ENCODE measurements around the gene WNT5B.

The WNT5B gene

DNA sequence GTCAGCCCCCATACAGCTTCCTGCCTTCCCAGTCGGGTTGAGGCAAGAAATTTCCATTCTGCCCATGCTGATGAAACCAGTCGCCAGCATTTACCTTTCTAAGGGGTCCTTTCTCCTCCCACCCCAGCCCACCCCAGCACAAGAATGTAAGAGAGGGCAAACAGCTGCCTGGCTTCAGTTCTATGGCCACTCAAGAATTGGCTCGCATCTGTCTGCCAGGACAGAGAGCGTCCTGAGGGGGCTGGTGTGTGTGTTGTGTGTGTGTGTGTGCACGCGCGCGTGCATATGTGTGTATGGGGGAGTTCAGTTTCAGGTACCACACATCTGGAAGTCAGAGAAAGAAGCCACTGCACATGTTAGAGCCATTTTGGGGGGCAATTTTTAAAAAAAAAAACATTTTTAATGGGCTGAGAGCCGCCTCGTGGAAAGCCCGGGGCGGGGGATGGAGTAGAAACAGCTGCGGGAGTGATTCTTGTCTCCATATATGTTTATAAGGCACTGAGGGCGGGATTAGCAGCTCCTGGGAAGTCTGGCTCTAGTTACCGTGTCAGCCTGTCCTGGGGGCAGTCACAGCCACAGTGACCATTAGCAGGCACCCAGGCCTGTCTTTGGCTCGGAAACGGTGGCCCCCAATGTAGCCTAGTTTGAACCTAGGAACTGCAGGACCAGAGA, at the start of gene WNT5B:
TSS of gene WNT5B (plus strand) at position 566 of the 672 bp plus-strand sequence. CDS start 2,124 bp downstream, outside the sequence.
- DNase-seq (ENCODE audit: low spot score) = no peak

DNA sequence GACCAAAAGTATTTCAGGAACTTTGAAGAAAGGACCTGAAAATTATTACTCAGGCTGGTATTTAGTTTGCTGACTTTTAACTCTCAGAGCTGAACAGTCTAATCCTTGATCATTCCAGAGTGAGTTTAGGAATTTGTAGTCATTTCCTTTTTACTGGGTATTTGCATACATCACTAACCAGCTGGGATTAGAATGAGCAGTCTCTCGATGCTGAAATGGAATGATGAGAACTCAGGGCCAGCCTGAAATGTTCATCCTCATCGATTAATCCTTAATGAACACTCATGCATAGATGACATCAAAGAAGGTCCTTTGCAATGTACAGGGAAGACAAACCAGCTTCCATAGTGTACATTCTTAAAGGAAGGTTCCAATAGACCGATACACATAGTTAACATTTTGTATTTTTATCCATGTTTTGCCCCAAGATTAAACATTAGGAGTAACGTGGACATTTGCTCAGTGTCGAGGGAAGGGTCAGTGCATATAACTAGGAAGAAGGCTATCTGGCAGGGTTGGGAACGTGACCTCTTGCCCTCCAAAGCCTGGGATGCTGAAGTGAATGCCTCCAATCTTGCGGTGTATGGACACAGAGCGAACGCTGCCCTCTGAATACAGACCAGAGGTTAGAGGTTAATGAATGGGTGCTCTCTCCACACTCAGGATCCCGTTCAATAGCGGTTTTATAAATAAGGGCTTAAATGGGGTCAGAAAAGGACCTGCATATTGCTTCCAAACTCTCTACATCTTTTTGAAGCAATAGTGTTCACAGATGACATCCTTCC, 49.2 kb upstream of the WNT5B start:
- DNase-seq (ENCODE audit: low spot score) = no peak

DNA sequence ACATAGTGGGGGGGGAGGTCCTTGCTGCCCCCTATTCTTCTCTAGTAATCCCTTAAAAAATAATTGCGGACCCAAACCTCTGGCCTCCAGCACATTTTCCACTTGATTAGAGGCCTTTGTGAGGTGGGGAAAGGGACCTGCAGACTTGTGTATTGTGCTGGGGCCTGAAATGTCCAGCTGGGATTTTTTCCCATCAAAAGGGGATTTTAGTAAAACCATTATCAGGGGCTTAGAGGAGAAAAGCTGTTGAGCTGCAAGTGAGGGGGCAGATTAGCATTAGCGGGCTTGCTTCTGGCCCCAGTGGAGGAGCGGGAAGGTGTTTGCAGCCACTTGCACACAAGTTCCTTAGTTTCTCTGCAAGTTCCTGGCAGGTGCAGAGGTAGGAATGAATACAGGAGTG, 48.5 kb upstream of the WNT5B start:
- DNase-seq (ENCODE audit: low spot score) = no peak

DNA sequence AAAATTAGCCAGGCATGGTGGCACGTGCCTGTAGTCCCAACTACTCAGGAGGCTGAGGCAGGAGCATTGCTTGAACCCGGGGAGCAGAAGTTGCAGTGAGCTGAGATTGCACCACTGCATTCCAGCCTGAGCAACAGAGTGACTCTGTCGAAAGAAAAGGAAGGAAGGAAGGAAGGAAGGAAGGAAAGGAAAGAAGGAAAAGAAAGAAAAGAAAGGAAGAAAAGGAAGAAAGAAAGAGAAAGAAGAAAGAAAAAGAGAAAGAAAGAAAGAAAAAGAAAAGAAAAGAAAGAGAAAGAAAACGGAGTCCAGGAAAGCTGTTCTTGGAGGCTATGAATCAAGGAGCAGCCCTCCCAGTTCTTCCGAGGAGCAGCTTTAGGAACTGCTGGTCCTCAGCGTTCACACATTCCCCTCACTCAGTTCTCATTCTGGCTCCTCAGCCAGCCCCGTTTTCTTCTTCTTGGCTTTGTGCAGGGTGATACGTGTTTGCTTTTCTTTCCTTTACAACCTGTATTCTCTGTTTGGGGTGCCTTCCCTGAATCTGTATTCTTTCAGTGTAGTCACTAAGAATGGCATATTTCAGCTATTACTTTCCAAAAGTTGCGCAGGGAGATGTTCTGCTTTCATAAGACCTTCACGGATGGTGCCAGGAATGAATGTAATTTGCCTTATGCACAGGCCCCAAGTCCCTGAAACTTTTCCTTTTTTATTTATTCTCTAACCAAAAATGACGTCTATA, 46.9 kb upstream of the WNT5B start:
- no peak for DNase-seq (ENCODE audit: low spot score)

- no peak for DNase-seq (ENCODE audit: low spot score)
These were observed 46.4 kb upstream of the WNT5B start for GRCh38 chr12:1582709-1583050.

GRCh38 chr12:1583421-1584078, 45.5 kb upstream of the WNT5B start:
- DNase-seq (ENCODE audit: low spot score) = peak; percentile 88

DNA sequence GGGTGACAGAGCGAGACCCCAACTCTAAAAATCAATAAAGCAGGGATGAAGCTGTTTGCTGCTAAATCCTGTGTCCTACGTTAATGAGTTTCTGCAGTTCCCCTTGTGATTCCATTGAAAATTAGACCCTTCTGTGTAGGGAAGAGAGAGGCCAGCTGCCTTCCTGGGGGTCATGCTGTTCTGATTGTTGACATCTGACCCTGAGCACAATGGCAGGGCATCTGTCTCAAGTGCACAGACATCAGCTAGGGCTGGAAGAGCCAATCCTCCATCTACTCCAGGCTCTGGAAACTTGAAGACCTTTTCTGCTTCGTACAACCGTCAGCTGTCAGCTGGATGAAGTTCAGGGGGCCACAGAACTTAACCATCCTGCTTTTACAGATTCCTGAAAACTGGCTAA, 44.7 kb upstream of the WNT5B start:
- DNase-seq (ENCODE audit: low spot score) = no peak

- no peak for DNase-seq (ENCODE audit: low spot score)
These were observed 41.0 kb upstream of the WNT5B start for GRCh38 chr12:1587927-1588574.

- no peak for DNase-seq (ENCODE audit: low spot score)
These were observed 40.5 kb upstream of the WNT5B start for GRCh38 chr12:1588575-1588947.

DNA sequence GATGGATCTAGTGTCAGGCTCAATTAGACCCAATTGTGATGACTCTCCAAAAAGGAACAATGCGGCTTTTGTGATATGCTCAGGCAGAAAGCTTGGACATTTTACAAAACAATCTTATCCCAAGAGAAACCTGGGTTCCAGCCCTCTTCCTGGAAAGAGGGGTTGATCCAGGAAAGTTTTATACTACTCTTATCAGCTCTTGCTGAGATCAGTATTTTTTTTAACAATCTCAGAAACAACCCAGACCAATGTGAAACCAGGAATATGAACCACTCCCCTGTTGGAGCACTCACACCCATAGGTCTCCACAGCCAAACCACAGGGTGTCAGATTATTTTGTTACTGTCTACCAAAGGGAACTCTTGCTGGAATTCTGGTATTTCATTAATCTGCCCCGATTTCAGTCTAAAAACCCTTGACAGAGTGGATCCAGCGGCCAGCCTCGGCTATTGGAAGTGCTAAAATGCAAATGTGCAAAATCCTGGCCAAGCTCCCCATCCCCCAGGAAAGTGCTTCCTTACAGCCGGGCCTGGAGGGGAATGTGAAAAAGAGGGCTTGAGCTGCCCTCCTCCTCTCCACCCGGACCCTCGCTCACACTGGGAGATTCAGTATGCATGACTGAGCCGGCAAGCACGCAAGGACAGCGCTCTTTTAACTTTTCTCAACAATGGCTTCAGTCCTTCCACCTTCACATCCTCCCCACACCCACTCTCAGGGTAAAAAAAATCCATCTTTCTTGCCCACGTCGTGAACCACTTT, 38.6 kb upstream of the WNT5B start:
- DNase-seq (ENCODE audit: low spot score) = no peak

- peak; percentile 65 for DNase-seq (ENCODE audit: low spot score)
These were observed 38.0 kb upstream of the WNT5B start for GRCh38 chr12:1591034-1591433.

- DNase-seq (ENCODE audit: low spot score) = peak; percentile 41
These were observed 37.5 kb upstream of the WNT5B start for GRCh38 chr12:1591543-1591942.

DNA sequence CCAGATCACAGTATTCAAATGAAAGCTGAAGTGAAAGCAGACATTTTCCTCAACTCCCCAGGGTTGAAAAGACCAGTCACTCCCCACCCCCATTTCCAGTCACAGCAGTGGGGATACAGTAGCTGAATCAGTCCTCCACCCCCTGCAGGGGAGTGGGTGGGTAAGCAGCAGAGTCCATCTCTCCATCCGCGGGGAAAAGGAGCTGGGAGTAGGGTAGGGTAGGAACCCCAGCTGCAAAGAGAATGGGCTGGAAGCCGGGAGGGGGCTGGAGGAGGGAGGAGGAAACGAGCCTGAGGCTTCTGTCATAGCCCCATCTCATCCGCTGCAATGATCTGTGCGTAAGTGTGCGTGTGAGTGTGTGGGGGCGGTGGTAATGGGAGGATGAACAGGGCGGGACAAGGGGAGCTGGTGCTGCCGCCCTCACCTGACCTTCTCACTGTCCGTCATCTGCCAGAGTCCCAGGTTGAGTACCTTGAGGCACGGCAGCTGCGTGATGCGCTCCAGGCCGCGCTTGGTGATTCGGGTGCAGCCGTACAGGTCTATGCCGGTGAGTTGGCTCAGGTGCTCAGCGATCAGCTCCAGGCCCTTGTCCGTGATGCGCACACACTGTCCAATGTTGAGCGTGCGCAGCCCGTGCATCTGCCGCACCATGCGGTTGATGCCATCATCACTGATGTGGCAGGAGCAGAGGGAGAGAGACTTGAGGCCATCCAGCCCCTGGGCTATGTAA, 36.4 kb upstream of the WNT5B start:
- DNase-seq (ENCODE audit: low spot score) = peak; percentile 88

- DNase-seq (ENCODE audit: low spot score) = peak; percentile 49
These were observed 35.6 kb upstream of the WNT5B start for GRCh38 chr12:1593174-1594005.

- no peak for DNase-seq (ENCODE audit: low spot score)
These were observed 35.1 kb upstream of the WNT5B start for GRCh38 chr12:1594006-1594260.

GRCh38 chr12:1594261-1595025, 34.6 kb upstream of the WNT5B start, which contains the start of gene FBXL14:
Gene FBXL14, minus strand, starts transcription at chr12:1594581. Its CDS starts 515 bp downstream, at chr12:1594066.
- DNase-seq (ENCODE audit: low spot score) = peak; percentile 92

GRCh38 chr12:1595026-1595561, 33.9 kb upstream of the WNT5B start:
- no peak for DNase-seq (ENCODE audit: low spot score)

- DNase-seq (ENCODE audit: low spot score) = no peak
These were observed 33.2 kb upstream of the WNT5B start for GRCh38 chr12:1595690-1596347.

All from RKO (cell line).